Stimulated activated CD8-positive, alpha-beta memory T cell treated with anti-CD3 and anti-CD28 coated beads, Interleukin-15, amount 100 ng/mL, for 1 hour (primary cell): ENCODE results near the gene POPDC2.

Experiments used
- DNase-seq: peaks from one replicate; pipeline ENCODE4 v3.0.0-alpha.2; 2020; ENCODE audit warnings: low read depth

Gene POPDC2

GRCh38 chr3:119669906-119670570 is 9.6 kb upstream of the POPDC2 start:
- DNase-seq, result no peak

GRCh38 chr3:119665954-119666559 is 5.7 kb upstream of the POPDC2 start:
- no peak for DNase-seq

- no peak for DNase-seq
Measured at GRCh38 chr3:119664850-119665379, 4.5 kb upstream of the POPDC2 start.

- DNase-seq, result no peak
Measured at GRCh38 chr3:119664370-119664769, 4.0 kb upstream of the POPDC2 start.

GRCh38 chr3:119663885-119664284 is 3.5 kb upstream of the POPDC2 start:
- no peak for DNase-seq

GRCh38 chr3:119662604-119663373 is 2.4 kb upstream of the POPDC2 start:
- no peak for DNase-seq

- no peak for DNase-seq
Measured at GRCh38 chr3:119659606-119660291, 640 bp downstream of the POPDC2 start.

GRCh38 chr3:119658994-119659393 is 1.4 kb downstream of the POPDC2 start:
- no peak for DNase-seq

- no peak for DNase-seq
Measured at GRCh38 chr3:119657887-119658702, 2.3 kb downstream of the POPDC2 start.

- no peak for DNase-seq
Measured at GRCh38 chr3:119653876-119654275, 6.5 kb downstream of the POPDC2 start.

- no peak for DNase-seq
Measured at GRCh38 chr3:119652306-119653033, 7.9 kb downstream of the POPDC2 start.

- no peak for DNase-seq
Measured at GRCh38 chr3:119649761-119650160, 10.6 kb downstream of the POPDC2 start.

- no peak for DNase-seq
Measured at GRCh38 chr3:119647843-119648575, 12.4 kb downstream of the POPDC2 start.

GRCh38 chr3:119647171-119647570 is 13.2 kb downstream of the POPDC2 start:
- DNase-seq, result no peak

GRCh38 chr3:119645813-119646212 is 14.6 kb downstream of the POPDC2 start:
- DNase-seq, result no peak

- no peak for DNase-seq
Measured at GRCh38 chr3:119644481-119644880, 15.9 kb downstream of the POPDC2 start.

- no peak for DNase-seq
Measured at GRCh38 chr3:119643528-119643927, 16.9 kb downstream of the POPDC2 start.

- DNase-seq, result no peak
Measured at GRCh38 chr3:119642746-119643473, 17.5 kb downstream of the POPDC2 start.

GRCh38 chr3:119641416-119641815 is 19.0 kb downstream of the POPDC2 start:
- DNase-seq, result no peak
